K562 (cell line): ENCODE results near the gene PYGB. TPM values are rescaled to one million over a fixed set of nuclear protein-coding genes. Genes with fewer than 3 reads are reported as not detected.

ENCODE experiments used
- ATAC-seq: fragments of 200-7000 bp; cut with Tn5 transposase; 3 replicates; pipeline ENCODE4 v1.9.1; 2020; ENCODE audit warnings: moderate library complexity
- BruUV-seq: library from RNA; stranded (reverse); fragments of 400-500 nt; replicated peaks from 2 replicates; lab custom pipeline; 2021; lab: Mats Ljungman, UMichigan
- CTCF ChIA-PET: fragments of 300-600 bp; formaldehyde crosslinking; extraction: SDS; loops from one replicate; lab custom pipeline; 2021; ENCODE audit warnings: low intra/inter-chr PET ratio; lab: Yijun Ruan, JAX
- POLR2A ChIA-PET: fragments of 300-600, 350-650 bp; sonication (Branson Sonifier 250); formaldehyde crosslinking; extraction: SDS; loops from one replicate; lab custom pipeline; 2021; ENCODE audit warnings: antibody characterized with exemption, inconsistent platforms; lab: Yijun Ruan, JAX
- DNase-seq, 4 experiments: peaks; one replicate each; pipeline versions ENCODE4 v3.0.0 to v3.0.0-alpha.2; 2011 to 2018; ENCODE audit warnings: low spot score in 3 of 4, mixed read lengths in 3 of 4; ENCODE audit errors: extremely low read depth in 1 of 4
- FAIRE-seq: peaks from 2 replicates; lab custom pipeline; 2011; peaks lifted over from hg19 to GRCh38; lab: Jason Lieb, UNC
- H2AFZ ChIP-seq: 2 replicates; pipeline ENCODE4 v1.6.0; 2011; ENCODE audit warnings: low read depth, low read length, control low read depth, inconsistent platforms
- H3K27ac ChIP-seq: fragments of 200-600 bp; 3 replicates; pipeline ENCODE4 v1.8.0; 2011; ENCODE audit warnings: low read depth, mild to moderate bottlenecking, control low read depth, inconsistent platforms, low read length, moderate library complexity, mixed read lengths; ENCODE audit errors: extremely low read depth
- H3K27me3 ChIP-seq, 2 experiments: fragments of 300-600 bp in 1 of 2; 2 replicates in 1 of 2; 3 replicates in 1 of 2; pipeline versions ENCODE4 v1.6.0 to v1.8.0; 2011; ENCODE audit warnings: inconsistent platforms in 2 of 2, low read length in 2 of 2, mild to moderate bottlenecking in 1 of 2, mixed read lengths in 1 of 2, moderate library complexity in 1 of 2; ENCODE audit not compliant: control insufficient read depth in 2 of 2, insufficient read depth in 2 of 2
- H3K36me3 ChIP-seq: fragments of 300-600 bp; 3 replicates; pipeline ENCODE4 v1.8.0; 2011; ENCODE audit warnings: mild to moderate bottlenecking, low read length, inconsistent platforms; ENCODE audit not compliant: control insufficient read depth, insufficient read depth
- H3K4me1 ChIP-seq, 2 experiments: fragments of 200-600 bp in 1 of 2; replicated peaks in 1 of 2; 2 replicates in 1 of 2; 3 replicates in 1 of 2; pipeline versions ENCODE4 v1.5.1 to v1.8.0; 2011; ENCODE audit warnings: inconsistent platforms in 2 of 2, low read length in 2 of 2, mild to moderate bottlenecking in 1 of 2, mixed read lengths in 1 of 2, moderate library complexity in 1 of 2; ENCODE audit not compliant: control insufficient read depth in 2 of 2, insufficient read depth in 2 of 2
- H3K4me2 ChIP-seq: 2 replicates; pipeline ENCODE4 v1.6.1; 2011; ENCODE audit warnings: low read length, control low read depth, inconsistent platforms, mixed read lengths; ENCODE audit not compliant: insufficient read depth
- H3K4me3 ChIP-seq: fragments of 200-600 bp; sonication (generic), shearing (Covaris generic); 2 replicates; pipeline ENCODE4 v1.5.1; 2016; ENCODE audit warnings: control low read depth, inconsistent platforms
- H3K79me2 ChIP-seq: fragments of 200-600 bp; 3 replicates; pipeline ENCODE4 v1.8.0; 2011; ENCODE audit warnings: low read length, inconsistent platforms; ENCODE audit not compliant: control insufficient read depth, insufficient read depth
- H3K9ac ChIP-seq, 2 experiments: 2 replicates each; pipeline versions ENCODE4 v1.6.0 to v1.6.1; 2011; ENCODE audit warnings: low read depth in 2 of 2, low read length in 2 of 2, control low read depth in 1 of 2, inconsistent platforms in 1 of 2, mild to moderate bottlenecking in 1 of 2, mixed read lengths in 1 of 2; ENCODE audit not compliant: insufficient read depth in 1 of 2
- H3K9me1 ChIP-seq: one replicate; pipeline ENCODE4 v1.6.0; 2011; ENCODE audit warnings: inconsistent platforms, mild to moderate bottlenecking, low read length, moderate library complexity; ENCODE audit not compliant: control insufficient read depth, insufficient read depth
- H3K9me3 ChIP-seq: replicated peaks from 2 replicates; pipeline ENCODE4 v1.5.1; 2011; ENCODE audit warnings: low read depth, low read length, inconsistent platforms; ENCODE audit not compliant: control insufficient read depth, insufficient read depth
- H4K20me1 ChIP-seq: replicated peaks from 2 replicates; pipeline ENCODE4 v1.6.1; 2011; ENCODE audit warnings: low read length, inconsistent platforms, mixed read lengths; ENCODE audit not compliant: control insufficient read depth, insufficient read depth
- ARHGAP35 ChIP-seq: fragments of 450-650 bp; IDR thresholded peaks from 2 replicates; pipeline ENCODE4 v1.6.1; 2018; ENCODE audit not compliant: partially characterized antibody
- CBX1 ChIP-seq: sonication (generic); IDR thresholded peaks from 2 replicates; pipeline ENCODE4 v1.6.1; 2016; ENCODE audit warnings: antibody characterized with exemption, low read depth, mild to moderate bottlenecking
- EHMT2 ChIP-seq: fragments of 450-650 bp; IDR thresholded peaks from 2 replicates; pipeline ENCODE4 v1.6.1; 2018; ENCODE audit warnings: antibody characterized with exemption
- ETS2 ChIP-seq: IDR thresholded peaks from 2 replicates; pipeline ENCODE4 v1.6.1; 2016; ENCODE audit warnings: borderline replicate concordance, missing genetic modification characterization, mild to moderate bottlenecking, moderate library complexity, missing compliant biosample characterization; ENCODE audit not compliant: poor library complexity, severe bottlenecking
- GABPB1 ChIP-seq: sonication (generic); formaldehyde crosslinking; IDR thresholded peaks from 2 replicates; pipeline ENCODE4 v1.8.0; 2022; ENCODE audit warnings: mild to moderate bottlenecking, missing genetic modification reagents
- PML ChIP-seq: IDR thresholded peaks from 2 replicates; pipeline ENCODE4 v1.6.1; 2012; ENCODE audit warnings: low read length, inconsistent platforms
- RBM17 ChIP-seq: fragments of 200-400 bp; formaldehyde crosslinking; IDR thresholded peaks from 2 replicates; pipeline ENCODE4 v1.6.1; 2017; ENCODE audit warnings: low read depth, mild to moderate bottlenecking, low read length, borderline replicate concordance
- SETDB1 ChIP-seq: IDR thresholded peaks from one replicate; pipeline ENCODE4 v1.6.1; 2012; ENCODE audit warnings: low read length, control low read depth, inconsistent platforms
- STAT5A ChIP-seq: IDR thresholded peaks from 2 replicates; pipeline ENCODE4 v1.6.1; 2012; ENCODE audit warnings: low read length, inconsistent platforms, borderline replicate concordance
- TCF3 ChIP-seq: sonication (generic); formaldehyde crosslinking; IDR thresholded peaks from 2 replicates; pipeline ENCODE4 v1.4.0; 2020; ENCODE audit warnings: mild to moderate bottlenecking, missing genetic modification reagents
- WGBS: fragments of 100-300 bp; shearing (Covaris generic); methylation state at CpG from one replicate; pipeline ENCODE4 v1.1.6; 2016; ENCODE audit warnings: low coverage, mixed read lengths; ENCODE audit not compliant: insufficient coverage; ENCODE audit errors: missing lambda C conversion rate; 5-methylcytosine and 5-hydroxymethylcytosine counted together
- in situ Hi-C: fragments of 300-500 bp; cut with MboI; formaldehyde crosslinking; loops from 4 replicates; pipeline ENCODE4 v1.15.0; 2018; ENCODE audit warnings: inconsistent platforms, mixed read lengths
- intact Hi-C: fragments of 100-400 bp; cut with micrococcal nuclease; formaldehyde crosslinking; loops from 2 replicates; pipeline ENCODE4 v1.14.2; 2022
- polyA plus RNA-seq, 8 experiments: library from polyadenylated mRNA; depleted of rRNA in 4 of 8; stranded (reverse) in 5 of 8; unstranded in 3 of 8; fragments of >200 nt; fragmentation: Nextera tagmentation in 2 of 8; fragmentation: Illumina TruSeq in 1 of 8; extraction: Ambion mirVana in 2 of 8; extraction: Trizol in 1 of 8; gene quantifications; 2 replicates each; pipeline versions ENCODE4 v1.2.1 to v1.2.3, GENCODE V29; 2011 to 2014; ENCODE audit warnings: inconsistent platforms in 1 of 8, missing spikeins in 1 of 8
- total RNA-seq, 7 experiments: library from RNA; depleted of rRNA in 6 of 7; stranded (reverse); fragments of >200 nt in 6 of 7; fragmentation: Illumina TruSeq in 2 of 7; extraction: Trizol in 2 of 7; gene quantifications; 2 replicates each; pipeline versions ENCODE4 v1.2.1 to v1.2.3, GENCODE V29; 2011 to 2021; ENCODE audit warnings: low replicate concordance in 1 of 7
- TF ChIP-seq, protein P1 (sequence below): fragments of 200-800 bp; sonication (Bioruptor generic); IDR thresholded peaks from 2 replicates; pipeline ENCODE4 v1.6.1; 2017; ENCODE audit warnings: missing genetic modification characterization, missing compliant biosample characterization
- TF ChIP-seq, protein P2 (sequence below): fragments of 250-450 bp; sonication (Bioruptor Pico); IDR thresholded peaks from 2 replicates; pipeline ENCODE4 v1.5.0; 2020; ENCODE audit warnings: mild to moderate bottlenecking, borderline replicate concordance

PYGB gene
- total and polyA plus RNA-seq, 9 of the 15 experiments (the other 6 are each of a cell fraction or from before 2014, with no cell fraction given), result 0.34 to 18.0 (median 9.8) TPM

DNA sequence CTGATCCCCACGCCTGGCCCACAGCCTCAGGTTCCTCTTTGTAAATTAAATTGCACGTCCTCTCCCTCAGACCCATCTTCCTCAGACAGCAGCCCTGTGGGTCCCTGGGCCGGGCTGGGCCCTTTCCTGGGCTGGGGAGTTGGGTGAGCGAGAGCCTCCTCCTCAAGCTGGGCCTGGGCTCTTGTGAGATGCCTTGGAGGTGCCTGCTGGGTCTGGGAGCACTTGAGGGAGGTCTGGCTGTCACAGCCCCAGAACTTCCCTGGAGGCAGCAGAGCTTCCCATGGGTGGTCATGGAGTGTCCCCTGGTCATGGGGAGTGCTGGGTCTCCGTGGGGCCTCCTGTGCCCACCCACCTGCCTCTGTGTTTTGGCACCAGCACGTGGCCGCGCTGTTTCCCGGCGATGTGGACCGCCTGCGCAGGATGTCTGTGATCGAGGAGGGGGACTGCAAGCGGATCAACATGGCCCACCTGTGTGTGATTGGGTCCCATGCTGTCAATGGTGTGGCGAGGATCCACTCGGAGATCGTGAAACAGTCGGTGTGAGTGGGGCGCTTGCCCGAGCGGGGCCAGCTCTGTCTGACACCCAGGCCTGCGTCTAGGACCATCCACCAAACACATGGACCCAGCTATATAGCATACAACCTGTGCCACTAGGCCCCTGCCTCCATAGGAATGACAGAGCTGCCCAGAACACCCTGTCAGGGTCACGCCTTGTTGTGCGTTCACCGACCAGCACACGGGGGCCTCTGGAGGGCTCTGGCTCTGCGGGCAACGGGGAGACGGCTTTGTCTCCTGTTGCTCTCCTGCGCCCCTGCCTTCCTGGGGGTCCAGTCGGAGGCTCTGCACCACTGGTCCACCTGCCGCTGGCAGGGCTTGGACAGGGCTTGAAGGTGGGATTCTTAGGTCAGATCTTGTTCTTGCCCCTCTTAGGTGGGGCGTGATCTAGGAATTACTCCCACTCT is 33.0 kb downstream of the PYGB start:
- H3K9me3 ChIP-seq, result no peaks in the 10 kb centered on the region
- POLR2A ChIA-PET, result interaction anchor here (0.6 kb wide), 1 partner anchor 45 kb away, joined by 3 read pairs; no protein-coding TSS in a partner anchor
- DNase-seq (no peak), ATAC-seq (no peak), FAIRE-seq (no peak)
- H3K4me1 ChIP-seq, result no peaks in the 10 kb centered on the region
- no peaks in the 10 kb centered on the region for H3K9me1 ChIP-seq
- no peaks in the 10 kb centered on the region for H3K79me2 ChIP-seq
- no peak overlapping the region for H3K9ac ChIP-seq
- no peak overlapping the region for H3K4me3 ChIP-seq
- no peak overlapping the region for H3K4me2 ChIP-seq
- 87% methylated on average over 10 of the region's 33 CpGs for WGBS
- in situ Hi-C loops (no loop called here), intact Hi-C loops (no loop called here)
- no peak overlapping the region for H3K27ac ChIP-seq
- no TSS peak for BruUV-seq
- H3K36me3 ChIP-seq, result peaks cover 2% of the 10 kb centered on the region; the same call in 1 of the 3 replicates
- H3K27me3 ChIP-seq, result no peaks in the 10 kb centered on the region
- TF ChIP-seq EHMT2 (no peak), RBM17 (no peak), PML (no peak)
- no peaks in the 10 kb centered on the region for H4K20me1 ChIP-seq
- no peak overlapping the region for H2AFZ ChIP-seq
- CTCF ChIA-PET, result no interaction called here

DNA sequence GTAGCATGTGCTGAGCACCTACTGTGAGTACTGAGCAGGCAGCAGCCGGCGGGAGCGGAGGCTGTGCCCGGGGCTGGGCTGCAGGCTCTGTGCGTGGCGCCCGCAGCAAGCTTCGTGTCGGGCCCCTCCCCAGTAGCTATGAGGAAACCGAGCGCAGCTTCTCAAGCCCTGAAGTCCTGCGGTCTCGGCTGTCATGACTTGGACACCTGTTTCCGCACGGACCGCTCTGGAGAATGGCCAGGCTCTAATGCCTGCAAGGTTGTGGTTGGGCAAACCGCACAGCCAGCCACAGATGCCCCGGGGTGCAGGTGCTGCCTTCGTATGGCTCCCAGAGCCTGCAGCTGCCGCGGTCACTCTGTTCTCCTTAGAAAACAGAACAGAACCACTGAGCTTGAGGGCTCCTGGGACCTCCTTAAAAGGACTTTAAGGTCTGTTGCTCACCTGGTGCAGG is 33.7 kb downstream of the PYGB start:
- Histone ChIP-seq H2AFZ (no peak overlapping the region), H3K4me2 (no peak overlapping the region), H3K36me3 (peaks cover 4% of the 10 kb centered on the region; the same call in 1 of the 3 replicates), H3K9ac (no peak overlapping the region), H3K79me2 (no peaks in the 10 kb centered on the region), H3K9me1 (no peaks in the 10 kb centered on the region), H3K4me1 (no peaks in the 10 kb centered on the region), H3K9me3 (no peaks in the 10 kb centered on the region), H3K4me3 (no peak overlapping the region), H3K27ac (no peak overlapping the region), H3K27me3 (no peaks in the 10 kb centered on the region), H4K20me1 (no peaks in the 10 kb centered on the region)
- in situ Hi-C loops (no loop called here), intact Hi-C loops (no loop called here)
- DNase-seq (no peak), ATAC-seq (no peak), FAIRE-seq (no peak)
- POLR2A ChIA-PET, result no interaction called here
- WGBS, result 100% methylated on average over 5 of the region's 21 CpGs
- CTCF ChIA-PET, result no interaction called here
- BruUV-seq, result no TSS peak
- TF ChIP-seq SETDB1 (no peak), STAT5A (no peak), CBX1 (no peak), GABPB1 (CRISPR knock-in tag) (no peak), TCF3 (CRISPR knock-in tag) (no peak), ETS2 (tag) (no peak), PML (no peak), ARHGAP35 (no peak)
- TF ChIP-seq, protein P1, sequence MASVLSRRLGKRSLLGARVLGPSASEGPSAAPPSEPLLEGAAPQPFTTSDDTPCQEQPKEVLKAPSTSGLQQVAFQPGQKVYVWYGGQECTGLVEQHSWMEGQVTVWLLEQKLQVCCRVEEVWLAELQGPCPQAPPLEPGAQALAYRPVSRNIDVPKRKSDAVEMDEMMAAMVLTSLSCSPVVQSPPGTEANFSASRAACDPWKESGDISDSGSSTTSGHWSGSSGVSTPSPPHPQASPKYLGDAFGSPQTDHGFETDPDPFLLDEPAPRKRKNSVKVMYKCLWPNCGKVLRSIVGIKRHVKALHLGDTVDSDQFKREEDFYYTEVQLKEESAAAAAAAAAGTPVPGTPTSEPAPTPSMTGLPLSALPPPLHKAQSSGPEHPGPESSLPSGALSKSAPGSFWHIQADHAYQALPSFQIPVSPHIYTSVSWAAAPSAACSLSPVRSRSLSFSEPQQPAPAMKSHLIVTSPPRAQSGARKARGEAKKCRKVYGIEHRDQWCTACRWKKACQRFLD (CRISPR knock-in tag), result no peak
- TF ChIP-seq, protein P2, sequence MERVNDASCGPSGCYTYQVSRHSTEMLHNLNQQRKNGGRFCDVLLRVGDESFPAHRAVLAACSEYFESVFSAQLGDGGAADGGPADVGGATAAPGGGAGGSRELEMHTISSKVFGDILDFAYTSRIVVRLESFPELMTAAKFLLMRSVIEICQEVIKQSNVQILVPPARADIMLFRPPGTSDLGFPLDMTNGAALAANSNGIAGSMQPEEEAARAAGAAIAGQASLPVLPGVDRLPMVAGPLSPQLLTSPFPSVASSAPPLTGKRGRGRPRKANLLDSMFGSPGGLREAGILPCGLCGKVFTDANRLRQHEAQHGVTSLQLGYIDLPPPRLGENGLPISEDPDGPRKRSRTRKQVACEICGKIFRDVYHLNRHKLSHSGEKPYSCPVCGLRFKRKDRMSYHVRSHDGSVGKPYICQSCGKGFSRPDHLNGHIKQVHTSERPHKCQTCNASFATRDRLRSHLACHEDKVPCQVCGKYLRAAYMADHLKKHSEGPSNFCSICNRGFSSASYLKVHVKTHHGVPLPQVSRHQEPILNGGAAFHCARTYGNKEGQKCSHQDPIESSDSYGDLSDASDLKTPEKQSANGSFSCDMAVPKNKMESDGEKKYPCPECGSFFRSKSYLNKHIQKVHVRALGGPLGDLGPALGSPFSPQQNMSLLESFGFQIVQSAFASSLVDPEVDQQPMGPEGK (CRISPR knock-in tag), result no peak
